ENCODE measurements around the gene GCSAM.

GCSAM gene, protein sequence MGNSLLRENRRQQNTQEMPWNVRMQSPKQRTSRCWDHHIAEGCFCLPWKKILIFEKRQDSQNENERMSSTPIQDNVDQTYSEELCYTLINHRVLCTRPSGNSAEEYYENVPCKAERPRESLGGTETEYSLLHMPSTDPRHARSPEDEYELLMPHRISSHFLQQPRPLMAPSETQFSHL

DNA sequence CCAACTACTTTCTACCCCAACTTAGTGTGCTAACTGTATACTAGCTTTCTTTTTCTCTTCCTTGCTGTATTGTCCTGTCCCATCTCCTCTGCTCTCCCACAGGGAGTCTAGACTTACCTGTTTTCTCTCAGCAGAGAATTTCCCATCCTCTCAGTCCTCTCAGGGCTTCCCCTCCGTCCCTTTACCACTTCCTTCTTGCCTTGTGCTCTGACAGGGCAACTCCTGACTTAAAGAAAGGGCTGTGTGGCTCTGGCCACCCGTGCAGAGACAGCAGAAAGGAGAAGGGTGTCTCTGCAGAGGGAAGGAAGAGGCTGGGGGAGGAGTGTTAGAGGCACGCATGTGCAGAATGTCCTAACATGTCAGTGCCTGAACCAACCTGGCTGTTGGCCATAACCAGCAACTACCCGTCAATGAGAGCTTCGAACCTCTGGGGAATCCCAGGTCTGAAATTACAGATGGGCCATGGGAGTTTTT is at the start of gene GCSAM:
TSS of gene GCSAM (minus strand) at position 274 of the 474 bp plus-strand sequence. CDS start at position 146, 128 bp downstream.
- peak; percentile 34 to 45 for DNase-seq (ENCODE audit: low read depth in 2 of 2)

DNA sequence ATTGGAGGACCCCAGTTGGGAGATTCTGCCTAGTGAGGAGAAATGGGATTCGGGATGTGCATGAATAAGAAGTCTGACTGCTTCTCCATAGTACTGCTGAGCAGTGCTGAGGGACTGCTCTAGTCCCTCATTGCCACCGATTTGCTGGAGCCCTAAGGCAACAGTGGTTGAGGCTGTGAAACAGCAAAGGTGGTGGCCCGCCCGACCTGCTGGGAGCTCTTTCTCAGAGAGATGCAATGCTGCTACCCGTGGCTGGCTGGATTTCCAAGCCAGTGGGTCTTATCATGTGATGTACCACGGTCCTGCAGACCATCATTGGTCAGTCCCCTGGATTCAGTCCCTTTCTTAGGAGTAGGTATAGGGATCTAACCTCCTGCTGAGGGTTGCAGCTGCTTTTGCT is 42.6 kb upstream of the GCSAM start:
- no peak for DNase-seq (ENCODE audit: low read depth in 2 of 2)

DNA sequence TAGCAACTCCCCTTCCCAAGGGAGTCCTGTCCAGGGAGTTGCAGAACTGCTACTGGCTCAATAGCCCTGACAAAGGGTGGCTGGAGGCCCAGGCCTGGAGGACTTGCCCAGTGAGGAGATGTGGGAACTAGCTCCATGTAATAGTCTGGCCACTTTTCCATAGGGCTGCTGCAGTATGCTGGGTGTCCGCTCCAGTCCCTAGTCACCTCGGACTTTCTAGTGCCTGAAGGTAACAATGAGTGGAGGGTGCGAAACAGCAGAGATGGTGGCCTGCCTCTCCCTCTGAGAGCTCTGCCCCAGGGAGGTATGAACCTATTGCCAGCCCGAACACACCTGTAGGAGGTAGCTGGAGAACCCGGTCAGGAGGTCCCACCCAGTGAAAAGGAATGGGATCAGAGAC is 42.0 kb upstream of the GCSAM start:
- no peak for DNase-seq (ENCODE audit: low read depth in 2 of 2)

DNA sequence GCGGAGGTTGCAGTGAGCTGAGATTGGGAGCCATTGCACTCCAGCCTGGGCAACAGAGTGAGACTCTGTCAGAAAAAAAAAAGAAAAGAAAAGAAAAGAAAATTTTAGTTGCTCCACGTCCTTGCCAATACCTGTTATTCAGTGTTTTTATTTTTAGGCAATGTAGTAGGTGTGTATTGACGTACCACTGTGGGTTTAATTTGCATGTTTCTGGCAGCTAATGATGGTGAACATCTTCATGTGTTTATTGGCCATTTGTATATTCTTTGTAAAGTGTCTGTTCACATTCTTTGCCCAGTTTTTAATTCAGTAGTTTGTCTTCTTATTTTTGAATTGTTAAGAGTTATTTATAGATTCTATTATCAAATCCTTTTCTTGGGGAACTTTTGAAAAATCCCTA is 38.1 kb upstream of the GCSAM start:
- DNase-seq (ENCODE audit: low read depth in 2 of 2), result no peak

DNA sequence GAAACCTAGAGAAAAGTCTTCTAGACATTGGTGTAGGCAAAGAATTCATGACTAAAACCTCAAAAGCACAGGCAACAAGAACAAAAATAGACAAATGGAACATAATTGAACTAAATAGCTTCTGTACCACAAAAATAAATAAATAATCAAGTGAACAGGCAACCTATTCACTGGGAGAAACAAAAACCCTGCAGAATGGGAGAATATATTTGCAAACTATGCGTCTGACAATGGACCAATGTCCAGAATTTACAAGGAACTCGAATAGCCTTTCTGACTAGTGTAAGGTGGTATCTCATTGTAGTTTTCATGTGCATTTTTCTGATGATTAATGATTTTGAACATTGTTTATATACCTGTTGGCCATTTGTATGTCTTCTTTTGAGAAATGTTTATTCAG is 37.0 kb upstream of the GCSAM start:
- no peak for DNase-seq (ENCODE audit: low read depth in 2 of 2)

DNA sequence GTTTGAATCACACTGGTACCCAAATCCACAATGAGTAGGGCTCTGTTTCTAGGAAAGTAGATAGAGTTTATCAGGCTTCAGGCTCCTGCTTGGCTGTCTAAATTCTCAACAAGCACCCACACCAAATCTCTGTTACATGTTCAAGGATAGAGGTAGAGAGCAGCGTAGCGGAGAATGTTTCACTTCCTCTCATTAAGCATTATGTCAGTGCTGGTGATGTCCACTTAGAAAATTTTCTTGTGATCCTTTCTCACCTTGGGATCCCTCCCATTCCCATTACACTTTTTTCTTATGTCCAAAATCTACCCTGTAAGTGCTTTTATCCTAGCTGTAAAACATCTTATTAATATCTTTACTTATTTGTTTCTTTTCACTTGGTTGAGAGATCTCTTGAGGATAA is 34.7 kb upstream of the GCSAM start:
- DNase-seq (ENCODE audit: low read depth in 2 of 2), result no peak

DNA sequence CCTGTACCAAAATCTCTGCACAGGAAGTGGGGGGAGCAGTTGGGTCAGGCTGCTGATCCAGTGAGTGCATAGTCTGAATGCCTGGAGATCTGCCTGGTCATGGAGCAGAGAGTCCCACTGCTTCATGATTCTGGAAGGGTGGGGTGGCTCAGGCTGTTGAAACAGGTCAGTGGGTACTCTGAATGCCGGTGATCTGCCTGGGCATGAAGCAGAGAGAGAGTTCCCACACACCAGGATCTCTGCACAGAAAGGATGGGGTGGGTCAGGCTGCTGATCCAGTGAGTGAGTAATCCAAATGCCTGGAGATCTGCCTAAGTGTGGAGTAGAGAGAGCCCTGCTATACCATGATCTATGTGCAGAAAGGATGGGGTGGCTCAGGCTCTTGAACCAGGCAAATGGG is 16.1 kb upstream of the GCSAM start:
- no peak for DNase-seq (ENCODE audit: low read depth in 2 of 2)

DNA sequence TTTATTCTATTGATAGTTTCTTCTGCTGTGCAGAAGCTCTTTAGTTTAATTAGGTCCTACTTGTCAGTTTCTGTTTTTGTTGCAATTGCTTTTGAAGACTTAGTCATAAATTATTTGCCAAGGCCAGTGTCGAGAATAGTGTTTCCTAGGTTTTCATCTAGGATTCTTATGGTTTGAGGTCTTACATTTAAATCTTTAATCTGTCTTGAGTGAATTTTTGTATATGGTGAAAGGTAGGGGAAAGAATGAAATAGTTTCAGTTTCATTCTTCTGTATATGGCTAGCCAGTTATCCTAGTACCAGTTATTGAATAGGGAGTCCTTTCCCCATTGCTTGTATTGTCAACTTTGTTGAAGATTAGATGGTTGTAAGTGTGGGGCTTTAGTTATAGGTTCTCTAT is 10.6 kb upstream of the GCSAM start:
- DNase-seq (ENCODE audit: low read depth in 2 of 2), result no peak

DNA sequence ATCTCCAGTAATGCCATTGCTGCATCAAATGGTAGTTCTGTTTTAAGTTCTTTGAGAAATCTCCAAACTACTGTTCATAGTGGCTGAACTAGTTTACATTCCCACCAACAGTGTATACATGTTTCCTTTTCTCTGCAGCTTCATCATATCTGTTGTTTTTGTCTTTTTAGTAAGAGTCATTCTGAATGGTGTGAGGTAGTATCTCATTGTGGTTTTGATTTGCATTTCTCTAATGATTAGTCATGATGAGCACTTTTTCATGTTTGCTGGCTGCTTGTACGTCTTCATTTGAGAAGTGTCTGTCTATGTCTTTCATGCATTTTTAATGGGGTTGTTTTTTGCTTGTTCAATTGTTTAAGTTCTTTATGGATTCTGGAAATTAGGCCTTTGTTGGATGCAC is 10.2 kb upstream of the GCSAM start:
- no peak for DNase-seq (ENCODE audit: low read depth in 2 of 2)

DNA sequence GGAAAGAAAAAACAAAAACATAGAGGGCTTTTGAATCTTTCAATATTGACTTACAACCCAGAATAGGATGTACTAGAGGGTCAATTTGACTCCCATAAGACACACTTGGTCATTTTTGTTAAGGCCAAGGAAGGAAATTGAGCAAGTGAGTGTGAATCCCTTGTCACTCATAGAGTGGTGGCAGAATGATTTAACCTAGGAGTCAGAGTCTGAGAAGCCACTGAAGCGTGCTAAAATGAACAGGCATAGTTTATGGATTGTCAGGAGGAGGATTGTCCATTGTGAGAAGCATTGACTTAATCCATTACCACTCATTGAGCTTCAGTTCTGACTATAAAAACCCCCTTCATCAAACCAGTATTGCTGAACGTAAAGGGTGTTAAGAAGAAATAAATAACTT is 8.2 kb upstream of the GCSAM start:
- DNase-seq (ENCODE audit: low read depth in 2 of 2), result no peak

DNA sequence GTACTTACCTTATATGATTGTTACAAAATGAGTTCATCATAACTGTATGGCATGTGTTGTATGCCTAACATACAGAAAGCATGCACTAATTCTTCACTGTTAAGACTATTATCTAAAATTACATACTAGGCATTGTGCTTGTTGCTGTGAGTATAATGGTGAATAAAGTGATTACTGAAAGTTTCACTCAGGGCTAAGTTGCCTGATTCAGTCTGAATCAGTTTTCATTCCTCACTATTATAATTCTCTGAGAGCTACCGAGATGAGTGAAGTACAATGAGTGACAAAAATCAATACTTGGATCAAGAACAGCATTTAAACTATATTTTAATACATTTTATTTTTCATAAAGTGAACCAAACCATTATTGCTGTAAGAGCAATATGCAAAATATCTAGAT is 7.5 kb upstream of the GCSAM start:
- DNase-seq (ENCODE audit: low read depth in 2 of 2), result no peak

DNA sequence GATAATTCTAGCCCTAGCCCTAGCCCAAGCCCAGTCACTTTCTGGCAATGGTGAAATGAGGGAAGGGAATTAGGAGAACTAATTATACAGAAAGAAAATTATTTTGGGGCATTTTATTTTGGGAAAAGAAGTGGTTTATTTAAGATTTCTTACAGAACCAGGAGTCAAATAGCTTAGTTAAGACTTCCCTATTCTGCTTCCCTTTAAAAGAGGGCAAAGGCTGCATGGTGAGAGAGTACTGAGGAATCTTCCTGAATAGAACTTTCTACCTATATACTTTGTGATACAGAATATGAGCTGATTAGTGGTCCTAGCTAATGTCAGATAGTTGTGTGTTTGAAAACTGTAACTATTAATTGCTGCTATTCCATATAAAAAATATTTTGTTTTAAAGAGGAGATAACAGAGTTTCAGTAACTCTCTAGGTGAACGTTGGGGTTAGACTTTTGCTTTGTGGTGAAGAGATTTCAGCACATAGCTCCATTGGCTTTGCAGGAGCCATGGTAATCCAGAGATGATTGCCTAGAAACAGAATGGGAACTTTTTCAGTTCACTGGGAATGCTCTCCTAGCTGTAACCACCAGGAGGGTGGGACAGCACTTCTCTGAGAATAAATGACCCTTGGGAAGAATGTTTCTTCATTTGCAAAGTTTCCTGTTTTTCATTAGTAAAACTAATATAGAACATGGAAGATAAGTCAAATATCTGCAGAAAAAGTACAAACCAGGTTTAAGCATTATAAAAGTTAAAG is 5.3 kb upstream of the GCSAM start:
- DNase-seq (ENCODE audit: low read depth in 2 of 2), result no peak

DNA sequence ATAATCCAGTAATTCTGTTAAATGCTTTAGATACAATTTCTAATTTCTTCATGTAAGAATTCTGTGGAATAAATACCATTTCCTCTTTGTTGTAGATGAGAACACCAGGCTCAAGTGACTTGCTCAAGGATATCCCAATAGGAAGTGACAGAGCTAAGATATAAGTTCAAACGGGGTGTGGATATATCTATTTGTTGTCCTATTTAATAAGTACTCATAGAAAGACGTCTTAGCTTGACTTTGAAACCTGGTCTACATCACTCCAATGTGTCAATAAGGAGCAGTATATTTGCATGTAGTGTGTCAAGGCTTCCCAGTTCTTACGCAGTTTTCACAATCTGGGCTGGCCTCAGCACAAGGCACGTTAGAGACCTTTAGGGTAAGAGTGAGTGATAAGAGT is 4.7 kb upstream of the GCSAM start:
- DNase-seq (ENCODE audit: low read depth in 2 of 2), result no peak

DNA sequence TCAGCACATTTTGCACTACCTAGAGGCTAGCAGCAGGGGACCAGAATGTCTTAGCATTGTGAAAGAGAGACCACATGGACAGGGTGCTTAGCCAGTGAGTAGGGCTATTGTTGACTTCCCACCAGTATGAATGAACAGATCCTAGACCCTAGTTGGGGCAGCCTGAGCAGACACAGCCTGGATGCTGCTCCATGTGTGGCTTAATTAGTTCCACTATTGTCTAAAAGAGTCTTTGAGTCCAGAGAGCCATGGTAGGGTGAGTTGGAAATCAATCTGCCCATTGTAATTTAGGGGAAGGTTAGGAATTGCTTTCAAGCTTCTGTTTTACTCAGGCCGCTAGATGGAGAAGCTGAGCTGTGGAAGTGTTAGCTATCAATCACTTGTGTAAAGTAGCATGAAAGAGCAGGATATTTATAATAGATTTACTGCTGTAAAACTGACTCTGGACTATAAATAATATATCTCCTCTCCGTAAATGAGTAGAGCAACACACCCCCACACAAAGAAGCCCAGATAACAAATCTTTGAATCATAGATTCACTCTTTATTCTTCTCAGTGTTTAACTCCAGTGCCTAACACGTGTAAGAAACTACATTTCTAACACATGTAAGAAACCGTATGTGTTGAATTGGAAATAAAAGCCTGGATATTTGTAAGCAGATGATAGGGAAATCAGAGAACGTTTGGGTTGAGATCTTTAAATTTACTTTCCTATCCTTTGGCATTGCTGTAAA is 4.1 kb upstream of the GCSAM start:
- DNase-seq (ENCODE audit: low read depth in 2 of 2), result no peak

DNA sequence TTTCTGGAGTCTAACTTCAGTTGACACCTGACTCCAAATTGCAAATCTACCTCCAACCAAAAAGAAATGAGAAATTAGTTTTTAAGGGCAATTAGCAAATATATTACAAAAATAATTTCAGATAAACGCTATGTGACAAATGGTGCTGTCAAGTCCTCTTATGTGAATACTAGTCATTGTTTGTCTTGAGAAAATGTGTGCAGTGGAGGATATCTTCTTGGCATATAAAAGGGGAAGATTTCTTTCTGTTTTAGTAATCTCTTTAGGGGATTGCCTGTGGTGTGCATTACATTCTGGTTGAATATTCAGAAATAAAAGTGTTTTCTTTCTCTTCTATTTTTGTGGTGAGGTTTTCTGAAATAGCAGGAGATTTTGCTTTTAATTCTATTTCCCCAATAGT is 3.0 kb upstream of the GCSAM start:
- no peak for DNase-seq (ENCODE audit: low read depth in 2 of 2)

DNA sequence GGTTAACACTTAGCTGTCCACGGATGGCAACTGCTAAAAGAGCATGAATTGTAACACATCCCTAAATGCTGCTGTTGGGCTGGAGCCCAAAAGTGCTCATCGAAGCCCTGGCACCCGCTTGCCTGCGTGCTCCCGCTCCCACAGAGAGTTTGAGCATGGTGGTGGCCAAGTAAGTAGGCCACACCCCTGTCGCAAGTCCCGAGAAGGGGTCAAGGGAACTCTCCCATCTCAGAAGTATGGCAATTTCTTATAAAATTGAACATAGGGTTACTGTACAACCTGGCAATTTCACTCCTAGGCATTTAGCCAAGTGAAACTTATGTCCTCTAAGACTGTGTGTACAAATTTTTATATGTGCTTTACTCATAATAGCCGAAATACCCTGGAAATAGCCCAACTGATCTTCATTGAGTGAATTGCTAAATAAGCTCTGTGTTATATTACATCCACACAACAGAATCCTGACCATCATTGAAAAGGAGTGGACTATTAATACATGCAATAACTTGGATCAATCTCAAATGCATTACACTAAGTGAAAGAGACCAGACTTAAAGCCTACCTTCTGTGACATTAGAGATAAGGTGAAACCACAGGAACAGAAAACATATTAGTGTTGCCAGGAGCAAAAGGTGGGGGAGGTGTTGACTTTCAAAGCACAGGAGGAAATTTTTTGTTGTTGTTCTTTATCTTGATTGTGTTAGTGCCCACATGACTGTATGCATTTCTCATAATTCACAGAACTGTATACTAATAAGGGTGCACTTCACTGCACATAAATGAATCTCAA is 1.5 kb upstream of the GCSAM start:
- no peak for DNase-seq (ENCODE audit: low read depth in 2 of 2)

DNA sequence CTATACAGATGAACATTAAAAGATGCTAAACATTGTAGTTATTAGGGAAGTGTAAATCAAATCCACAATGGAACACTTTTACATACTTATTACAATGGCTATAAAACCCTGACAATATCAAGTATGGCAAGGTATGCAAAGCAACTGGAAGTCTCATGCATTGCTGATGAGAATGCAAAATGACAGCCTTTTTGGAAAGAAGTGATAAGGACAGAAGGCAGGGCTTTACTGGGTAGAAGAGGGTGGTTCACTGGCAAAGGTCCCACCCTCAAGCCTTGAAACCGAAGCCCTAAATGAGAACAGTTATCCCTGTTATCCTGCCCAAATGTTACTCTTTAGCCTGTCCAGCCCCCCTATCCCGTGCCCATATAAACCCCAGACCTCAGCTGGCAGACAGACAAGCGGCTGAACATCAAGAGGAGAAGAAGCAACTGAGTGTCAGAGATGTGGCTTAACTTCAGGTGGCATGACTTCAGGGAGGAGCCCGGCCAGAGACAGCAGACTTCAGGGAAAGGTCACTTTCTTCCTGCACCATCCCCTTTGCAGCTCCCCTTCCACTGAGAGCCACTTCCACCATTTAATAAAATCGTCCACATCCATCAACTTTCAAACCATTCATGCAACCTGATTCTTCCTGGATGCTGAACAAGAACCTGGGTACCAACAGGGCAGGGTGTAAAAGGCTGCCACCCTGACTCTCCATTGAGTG is 732 bp upstream of the GCSAM start:
- no peak for DNase-seq (ENCODE audit: low read depth in 2 of 2)

DNA sequence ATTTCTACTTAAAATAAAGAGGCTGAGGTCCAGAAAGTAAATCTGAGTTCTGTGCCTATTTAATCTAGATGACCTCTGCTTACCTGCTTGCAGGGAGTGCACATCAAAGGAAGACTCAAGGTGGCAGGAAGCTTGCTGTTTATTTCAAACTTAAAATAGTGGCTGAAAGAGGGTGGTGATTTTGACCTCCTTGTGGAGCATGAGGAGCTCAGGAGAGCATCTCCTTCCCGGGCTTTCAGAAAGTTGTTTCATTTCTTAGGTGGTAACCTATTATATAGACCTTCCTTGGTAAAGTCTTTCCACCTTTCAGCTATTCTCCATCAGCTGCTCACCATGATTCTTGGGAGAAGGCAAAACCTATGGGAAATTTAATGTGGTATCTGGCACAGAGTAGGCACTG is 494 bp downstream of the GCSAM start:
- DNase-seq (ENCODE audit: low read depth in 2 of 2), result no peak

DNA sequence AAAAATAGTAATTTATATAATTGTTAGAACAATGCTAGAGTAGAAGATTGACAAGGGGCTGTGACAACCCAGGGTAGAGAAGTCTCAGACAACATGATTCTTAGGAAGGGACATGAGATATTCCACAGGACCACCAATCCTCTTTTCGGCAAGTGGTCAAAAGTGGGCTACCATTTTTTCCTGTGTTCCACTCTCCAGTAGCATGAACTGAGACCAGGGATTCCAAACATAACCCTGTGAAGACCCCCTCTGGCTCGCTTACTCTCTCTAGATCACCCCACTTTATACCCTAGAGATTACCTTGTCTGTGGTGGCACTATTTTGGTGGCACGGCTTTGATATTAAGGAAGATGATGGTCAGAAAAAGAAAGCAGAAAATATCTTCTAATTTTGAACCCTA is 960 bp downstream of the GCSAM start:
- no peak for DNase-seq (ENCODE audit: low read depth in 2 of 2)

DNA sequence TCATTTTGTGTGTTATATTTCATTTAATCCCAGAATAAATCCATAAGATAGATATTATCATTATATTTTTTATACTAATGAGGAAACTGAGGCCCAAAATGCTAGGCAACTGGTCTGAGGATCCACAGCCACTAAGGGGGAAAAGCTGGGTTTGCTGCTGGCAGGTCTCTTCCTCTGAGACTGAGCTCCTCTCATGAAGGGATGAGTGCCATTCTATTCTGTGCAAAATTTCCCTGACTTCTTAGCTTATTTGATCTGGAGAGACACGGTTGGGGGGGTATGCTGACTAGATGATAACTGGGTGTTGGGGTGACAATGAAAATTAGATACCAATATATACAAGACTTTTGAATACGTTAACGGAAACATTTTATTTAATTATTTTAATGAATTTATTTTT is 1.9 kb downstream of the GCSAM start:
- DNase-seq (ENCODE audit: low read depth in 2 of 2), result no peak

DNA sequence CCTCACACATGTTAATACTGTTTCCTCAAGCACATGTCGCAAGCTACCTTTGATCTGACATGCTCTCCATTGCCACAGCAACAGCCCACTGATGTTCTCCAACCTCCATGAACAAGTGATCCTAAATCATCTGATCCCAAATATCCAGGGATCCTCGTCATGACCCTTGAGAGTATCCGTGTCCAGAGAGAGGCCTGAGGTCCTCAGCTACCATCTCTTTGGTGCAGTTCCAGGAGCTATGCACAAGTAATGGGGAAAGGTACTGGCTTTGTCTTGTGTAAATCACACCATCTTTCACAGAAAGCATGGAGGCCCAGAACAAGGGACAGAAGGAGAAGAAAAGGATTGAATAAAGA is 2.4 kb downstream of the GCSAM start:
- no peak for DNase-seq (ENCODE audit: low read depth in 2 of 2)
